Keratinocyte (primary cell): ENCODE measurements around the gene VPS33B.

ENCODE experiments used
- EZH2 ChIP-seq: IDR thresholded peaks from one replicate; pipeline ENCODE4 v1.6.1; 2012; ENCODE audit warnings: inconsistent platforms, mild to moderate bottlenecking, low read length, moderate library complexity
- TF ChIP-seq, protein P1 (sequence below), 3 experiments: IDR thresholded peaks in 1 of 3; conservative IDR thresholded peaks in 1 of 3; optimal IDR thresholded peaks in 1 of 3; 2 replicates in 2 of 3; 3 replicates in 1 of 3; pipeline versions ENCODE3 to v1.5.1; 2011; ENCODE audit warnings: low read length in 3 of 3, mild to moderate bottlenecking in 3 of 3, moderate library complexity in 2 of 3, control low read depth in 1 of 3, inconsistent platforms in 1 of 3; ENCODE audit not compliant: insufficient read depth in 2 of 3; ENCODE audit errors: extremely low read depth in 1 of 3

DNA sequence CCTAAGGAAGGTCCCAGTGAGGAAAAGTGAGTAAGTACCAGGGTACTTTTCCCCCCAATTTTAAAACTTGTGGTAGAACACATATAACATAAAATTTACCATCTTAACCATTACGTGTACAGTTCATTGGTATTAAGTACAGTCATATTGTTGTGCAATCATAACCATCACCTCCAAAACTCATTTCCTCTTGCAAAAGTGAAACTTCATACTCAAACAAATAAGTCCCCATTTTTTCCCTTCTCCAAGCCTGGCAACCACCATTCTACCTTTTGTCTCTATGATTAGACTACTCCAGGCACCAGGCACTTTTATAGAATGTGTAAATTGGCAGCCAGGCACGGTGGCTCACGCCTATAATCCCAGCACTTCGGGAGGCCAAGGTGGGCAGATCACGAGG is 40.3 kb downstream of the VPS33B start:
- TF ChIP-seq, protein P1, sequence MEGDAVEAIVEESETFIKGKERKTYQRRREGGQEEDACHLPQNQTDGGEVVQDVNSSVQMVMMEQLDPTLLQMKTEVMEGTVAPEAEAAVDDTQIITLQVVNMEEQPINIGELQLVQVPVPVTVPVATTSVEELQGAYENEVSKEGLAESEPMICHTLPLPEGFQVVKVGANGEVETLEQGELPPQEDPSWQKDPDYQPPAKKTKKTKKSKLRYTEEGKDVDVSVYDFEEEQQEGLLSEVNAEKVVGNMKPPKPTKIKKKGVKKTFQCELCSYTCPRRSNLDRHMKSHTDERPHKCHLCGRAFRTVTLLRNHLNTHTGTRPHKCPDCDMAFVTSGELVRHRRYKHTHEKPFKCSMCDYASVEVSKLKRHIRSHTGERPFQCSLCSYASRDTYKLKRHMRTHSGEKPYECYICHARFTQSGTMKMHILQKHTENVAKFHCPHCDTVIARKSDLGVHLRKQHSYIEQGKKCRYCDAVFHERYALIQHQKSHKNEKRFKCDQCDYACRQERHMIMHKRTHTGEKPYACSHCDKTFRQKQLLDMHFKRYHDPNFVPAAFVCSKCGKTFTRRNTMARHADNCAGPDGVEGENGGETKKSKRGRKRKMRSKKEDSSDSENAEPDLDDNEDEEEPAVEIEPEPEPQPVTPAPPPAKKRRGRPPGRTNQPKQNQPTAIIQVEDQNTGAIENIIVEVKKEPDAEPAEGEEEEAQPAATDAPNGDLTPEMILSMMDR (optimal IDR thresholded peaks at IDR 0.05 in 1 of 3, IDR thresholded peaks at IDR 0.05 in 1 of 3, conservative IDR thresholded peaks at IDR 0.05 in 1 of 3; ENCODE audit: extremely low read depth in 1 of 3, insufficient read depth in 2 of 3, low read length in 3 of 3): no peak
- no peak for TF ChIP-seq EZH2
